HEK293T (cell line): Measurements from ENCODE around the gene HNRNPLL.

Source experiments
- BHLHE40 ChIP-seq: fragments of 450-650 bp; IDR thresholded peaks from 2 replicates; pipeline ENCODE4 v1.6.1; 2016; ENCODE audit warnings: mild to moderate bottlenecking, moderate library complexity, borderline replicate concordance
- FOXM1 ChIP-seq: fragments of 450-650 bp; IDR thresholded peaks from 2 replicates; pipeline ENCODE4 v1.6.1; 2017; ENCODE audit warnings: mild to moderate bottlenecking, borderline replicate concordance
- LEF1 ChIP-seq: fragments of 450-650 bp; IDR thresholded peaks from 2 replicates; pipeline ENCODE4 v1.6.1; 2017; ENCODE audit warnings: mild to moderate bottlenecking, borderline replicate concordance
- SP1 ChIP-seq: fragments of 450-650 bp; IDR thresholded peaks from 2 replicates; pipeline ENCODE4 v1.6.1; 2017

DNA sequence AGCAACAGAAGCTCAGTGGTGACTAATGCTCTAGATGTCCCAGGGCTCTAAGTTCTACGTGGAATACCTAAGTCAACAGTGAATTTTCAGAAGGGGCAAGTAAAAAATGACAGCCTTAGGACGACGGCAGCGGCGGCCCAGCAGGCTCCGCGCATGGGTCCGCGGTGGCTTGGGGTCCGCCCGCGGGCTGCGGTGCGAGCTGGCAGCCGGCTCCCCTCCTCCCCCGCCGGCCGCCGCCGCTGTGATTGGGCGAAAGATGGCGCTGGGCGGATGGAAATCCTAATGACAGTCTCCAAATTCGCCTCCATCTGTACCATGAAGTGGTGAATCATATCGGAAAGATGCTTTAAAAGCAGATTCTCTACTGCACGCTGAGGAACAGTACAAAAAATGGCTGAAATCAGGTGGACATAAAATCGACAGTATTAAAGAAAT lies 74.7 kb downstream of the HNRNPLL start:
- TF ChIP-seq LEF1 (no peak), BHLHE40 (no peak), SP1 (no peak), FOXM1 (no peak)
